ENCODE measurements around the gene KISS1. TPM values are rescaled to one million over a fixed set of nuclear protein-coding genes. Genes with fewer than 3 reads are reported as not detected.

KISS1 gene
- polyA plus RNA-seq, 1 donor (not counting 4 experiments of a cell fraction or from before 2014, with no cell fraction given) = not detected

DNA sequence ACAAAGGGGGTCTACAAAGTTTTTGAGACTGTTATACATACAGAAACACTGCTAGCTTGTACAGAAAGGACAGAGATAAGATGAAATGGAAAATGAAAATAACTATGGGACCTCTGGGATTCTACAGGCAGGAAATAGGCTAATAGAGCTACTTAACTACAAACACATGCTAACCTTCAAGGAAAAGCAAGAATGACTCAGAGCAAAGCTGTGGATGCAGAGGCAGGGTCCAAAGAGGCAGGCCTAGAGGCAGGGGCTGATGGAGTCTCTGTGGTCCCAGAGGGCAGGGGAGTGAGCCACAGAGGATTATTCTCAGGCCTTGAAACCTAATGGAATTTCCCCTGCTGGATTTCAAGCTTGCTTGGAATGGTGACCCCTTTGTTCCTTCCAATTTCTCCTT, 36.2 kb upstream of the KISS1 start:
- FAIRE-seq (no peak), DNase-seq (ENCODE audit: low read depth, low spot score) (no peak)
- Histone ChIP-seq H3K36me3 (ENCODE audit: control insufficient read depth in 2 of 2, extremely low read depth in 1 of 2, insufficient read depth in 2 of 2, low read length in 2 of 2) (peaks cover 0 to 7% of the 10 kb centered on the region in 2 experiments), H3K9ac (ENCODE audit: control insufficient read depth, extremely low read depth, insufficient read depth, low read length) (no peak overlapping the region), H3K4me1 (ENCODE audit: control insufficient read depth, extremely low read depth, insufficient read depth, low read length) (no peaks in the 10 kb centered on the region), H3K9me1 (ENCODE audit: control insufficient read depth, extremely low read depth, insufficient read depth, low read length) (no peaks in the 10 kb centered on the region), H3K4me3 (ENCODE audit: control insufficient read depth in 2 of 3, extremely low read depth in 1 of 3, insufficient read depth in 2 of 3, low read depth in 1 of 3, low read length in 3 of 3) (no peak overlapping the region), H3K9me3 (ENCODE audit: control insufficient read depth, low read depth, low read length) (no peaks in the 10 kb centered on the region), H3K79me2 (ENCODE audit: control insufficient read depth, insufficient read depth, low read length) (no peaks in the 10 kb centered on the region), H2AFZ (ENCODE audit: control insufficient read depth, low read length) (no peak overlapping the region), H3K27me3 (ENCODE audit: control insufficient read depth, extremely low read depth, insufficient read depth, low read length) (no peaks in the 10 kb centered on the region), H3K27ac (ENCODE audit: control insufficient read depth, insufficient read depth, low read length) (no peak overlapping the region), H4K20me1 (ENCODE audit: control insufficient read depth, extremely low read depth, insufficient read depth, low read length) (no peaks in the 10 kb centered on the region), H3K4me2 (ENCODE audit: control insufficient read depth, extremely low read depth, insufficient read depth, low read depth, low read length) (no peak overlapping the region)
- TF ChIP-seq, protein P1, sequence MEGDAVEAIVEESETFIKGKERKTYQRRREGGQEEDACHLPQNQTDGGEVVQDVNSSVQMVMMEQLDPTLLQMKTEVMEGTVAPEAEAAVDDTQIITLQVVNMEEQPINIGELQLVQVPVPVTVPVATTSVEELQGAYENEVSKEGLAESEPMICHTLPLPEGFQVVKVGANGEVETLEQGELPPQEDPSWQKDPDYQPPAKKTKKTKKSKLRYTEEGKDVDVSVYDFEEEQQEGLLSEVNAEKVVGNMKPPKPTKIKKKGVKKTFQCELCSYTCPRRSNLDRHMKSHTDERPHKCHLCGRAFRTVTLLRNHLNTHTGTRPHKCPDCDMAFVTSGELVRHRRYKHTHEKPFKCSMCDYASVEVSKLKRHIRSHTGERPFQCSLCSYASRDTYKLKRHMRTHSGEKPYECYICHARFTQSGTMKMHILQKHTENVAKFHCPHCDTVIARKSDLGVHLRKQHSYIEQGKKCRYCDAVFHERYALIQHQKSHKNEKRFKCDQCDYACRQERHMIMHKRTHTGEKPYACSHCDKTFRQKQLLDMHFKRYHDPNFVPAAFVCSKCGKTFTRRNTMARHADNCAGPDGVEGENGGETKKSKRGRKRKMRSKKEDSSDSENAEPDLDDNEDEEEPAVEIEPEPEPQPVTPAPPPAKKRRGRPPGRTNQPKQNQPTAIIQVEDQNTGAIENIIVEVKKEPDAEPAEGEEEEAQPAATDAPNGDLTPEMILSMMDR (optimal IDR thresholded peaks at IDR 0.05 in 1 of 3, IDR thresholded peaks at IDR 0.05 in 1 of 3, conservative IDR thresholded peaks at IDR 0.05 in 1 of 3; ENCODE audit: extremely low read depth in 1 of 3, insufficient read depth in 2 of 3, low read length in 3 of 3) = no peak
- TF ChIP-seq EZH2 (IDR thresholded peaks at IDR 0.05; ENCODE audit: low read length) = no peak
- dilution Hi-C loops (cut with MboI; ENCODE audit: extremely low pct_ligation_motif_present, low sequenced_read_pairs) = no loop called here

DNA sequence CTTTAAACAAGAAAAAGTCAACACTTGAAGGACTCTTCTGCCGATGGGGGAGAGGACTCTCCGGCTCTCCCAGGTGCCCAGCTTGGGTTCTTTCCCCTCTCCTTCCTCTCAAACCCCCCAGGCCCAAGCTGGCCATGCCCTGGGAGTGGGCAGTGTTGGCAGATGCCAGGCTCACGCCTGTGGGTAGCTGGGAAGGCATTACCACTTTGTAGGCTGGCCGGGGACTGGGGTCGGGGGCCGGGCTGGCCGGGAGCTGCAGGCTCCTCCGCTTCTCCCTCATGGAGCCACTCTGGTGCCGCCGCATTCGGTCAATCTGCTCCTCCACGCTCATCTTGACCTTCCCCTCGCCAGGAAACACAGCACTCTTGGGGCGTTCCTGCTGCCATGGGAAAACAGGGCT, 33.9 kb upstream of the KISS1 start:
- FAIRE-seq = no peak
- H3K27ac ChIP-seq (ENCODE audit: control insufficient read depth, insufficient read depth, low read length) = no peak overlapping the region
- dilution Hi-C loops (cut with MboI; ENCODE audit: extremely low pct_ligation_motif_present, low sequenced_read_pairs) = no loop called here
- TF ChIP-seq EZH2 (IDR thresholded peaks at IDR 0.05; ENCODE audit: low read length) = no peak
- TF ChIP-seq, protein P1 (optimal IDR thresholded peaks at IDR 0.05 in 1 of 3, IDR thresholded peaks at IDR 0.05 in 1 of 3, conservative IDR thresholded peaks at IDR 0.05 in 1 of 3; ENCODE audit: extremely low read depth in 1 of 3, insufficient read depth in 2 of 3, low read length in 3 of 3) = no peak
- DNase-seq (ENCODE audit: low read depth, low spot score) = no peak
- no peaks in the 10 kb centered on the region for H3K9me3 ChIP-seq (ENCODE audit: control insufficient read depth, low read depth, low read length)
- H4K20me1 ChIP-seq (ENCODE audit: control insufficient read depth, extremely low read depth, insufficient read depth, low read length) = no peaks in the 10 kb centered on the region
- H3K27me3 ChIP-seq (ENCODE audit: control insufficient read depth, extremely low read depth, insufficient read depth, low read length) = no peaks in the 10 kb centered on the region
- no peaks in the 10 kb centered on the region for H3K79me2 ChIP-seq (ENCODE audit: control insufficient read depth, insufficient read depth, low read length)
- H2AFZ ChIP-seq (ENCODE audit: control insufficient read depth, low read length) = no peak overlapping the region
- H3K4me2 ChIP-seq (ENCODE audit: control insufficient read depth, extremely low read depth, insufficient read depth, low read depth, low read length) = no peak overlapping the region
- peaks cover 0 to 7% of the 10 kb centered on the region in 2 experiments for H3K36me3 ChIP-seq (ENCODE audit: control insufficient read depth in 2 of 2, extremely low read depth in 1 of 2, insufficient read depth in 2 of 2, low read length in 2 of 2)
- no peak overlapping the region for H3K4me3 ChIP-seq (ENCODE audit: control insufficient read depth in 2 of 3, extremely low read depth in 1 of 3, insufficient read depth in 2 of 3, low read depth in 1 of 3, low read length in 3 of 3)
- no peaks in the 10 kb centered on the region for H3K9me1 ChIP-seq (ENCODE audit: control insufficient read depth, extremely low read depth, insufficient read depth, low read length)
- peaks cover 14% of the 10 kb centered on the region for H3K4me1 ChIP-seq (ENCODE audit: control insufficient read depth, extremely low read depth, insufficient read depth, low read length)
- no peak overlapping the region for H3K9ac ChIP-seq (ENCODE audit: control insufficient read depth, extremely low read depth, insufficient read depth, low read length)
